Measurements from ENCODE around the gene EPN3.

GRCh38 chr17:50539762-50540559 is 7.4 kb downstream of the EPN3 start:
- TF ChIP-seq CTCF (IDR thresholded peaks at IDR 0.05) = no peak
- no peak for TF ChIP-seq CHD2 (IDR thresholded peaks at IDR 0.05; ENCODE audit: low read length, partially characterized antibody)
- no peak for TF ChIP-seq RCOR1 (IDR thresholded peaks at IDR 0.05; ENCODE audit: low read length)
- TF ChIP-seq EZH2phosphoT487 (IDR thresholded peaks at IDR 0.05; ENCODE audit: borderline replicate concordance, low read depth) = no peak
- no peak for TF ChIP-seq TAF1 (IDR thresholded peaks at IDR 0.05; ENCODE audit: borderline replicate concordance, low read depth, low read length)
- TF ChIP-seq, protein P1, sequence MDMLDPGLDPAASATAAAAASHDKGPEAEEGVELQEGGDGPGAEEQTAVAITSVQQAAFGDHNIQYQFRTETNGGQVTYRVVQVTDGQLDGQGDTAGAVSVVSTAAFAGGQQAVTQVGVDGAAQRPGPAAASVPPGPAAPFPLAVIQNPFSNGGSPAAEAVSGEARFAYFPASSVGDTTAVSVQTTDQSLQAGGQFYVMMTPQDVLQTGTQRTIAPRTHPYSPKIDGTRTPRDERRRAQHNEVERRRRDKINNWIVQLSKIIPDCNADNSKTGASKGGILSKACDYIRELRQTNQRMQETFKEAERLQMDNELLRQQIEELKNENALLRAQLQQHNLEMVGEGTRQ (IDR thresholded peaks at IDR 0.05; ENCODE audit: borderline replicate concordance, low read depth, low read length) = no peak
- TF ChIP-seq EP300 (IDR thresholded peaks at IDR 0.05; ENCODE audit: borderline replicate concordance in 1 of 2, low read depth in 1 of 2, low read length in 1 of 2) = no peak
- TF ChIP-seq USF1 (IDR thresholded peaks at IDR 0.05; ENCODE audit: borderline replicate concordance, low read depth) = no peak
- TF ChIP-seq NRF1 (IDR thresholded peaks at IDR 0.05; ENCODE audit: low read depth, low read length) = no peak
